ENCODE data around the gene RBM15B. TPM values are rescaled to one million over a fixed set of nuclear protein-coding genes. Genes with fewer than 3 reads are reported as not detected.

RBM15B gene
- total and polyA plus RNA-seq, 9 of the 15 experiments (the other 6 are each of a cell fraction or from before 2014, with no cell fraction given): 1.8 to 21.0 (median 10.5) TPM

DNA sequence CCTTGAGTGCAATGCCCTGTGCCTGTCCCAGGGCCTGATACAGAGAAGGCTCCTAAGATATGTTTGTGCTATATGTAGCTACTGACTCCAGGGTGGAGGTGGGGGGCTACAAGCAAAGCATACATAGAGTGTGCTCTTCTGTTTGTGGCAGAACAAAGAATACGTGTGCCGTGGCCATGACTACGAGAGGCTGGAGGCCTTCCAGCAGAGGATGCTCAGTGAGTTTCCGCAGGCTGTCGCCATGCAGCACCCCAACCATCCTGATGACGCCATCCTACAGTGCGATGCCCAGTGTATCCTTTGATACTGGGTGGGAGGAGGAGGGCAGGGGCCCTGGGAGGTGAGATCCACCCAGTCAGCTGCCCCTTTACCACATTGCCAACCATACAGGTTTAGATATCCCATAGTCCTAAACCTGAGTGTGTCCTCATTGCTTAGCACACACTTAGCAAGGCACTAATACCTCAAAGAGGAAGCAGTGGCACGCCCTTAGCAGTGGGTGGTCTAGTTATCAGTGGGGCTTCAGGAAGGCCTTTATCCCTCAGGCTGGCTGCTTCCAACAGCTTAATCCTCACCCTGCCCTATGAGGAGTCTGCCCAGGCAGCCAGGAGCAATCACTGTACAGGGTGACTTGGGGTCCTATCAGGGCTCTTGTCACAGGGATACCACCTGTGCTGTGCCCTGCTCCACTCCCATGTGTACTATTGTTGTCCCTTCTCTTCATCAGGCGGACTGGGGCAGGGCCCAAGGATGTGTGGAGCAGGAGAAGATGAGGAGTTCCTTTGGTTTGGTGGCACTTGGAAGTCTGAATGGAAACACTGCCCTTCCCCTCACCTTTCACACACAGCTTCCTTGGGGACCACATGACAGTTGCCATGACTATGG lies 36.1 kb upstream of the RBM15B start:
- H3K79me2 ChIP-seq (ENCODE audit: control insufficient read depth, insufficient read depth, low read length): no peaks in the 10 kb centered on the region

More for the DNA sequence above, 36.1 kb upstream of the RBM15B start:
- H2AFZ ChIP-seq (ENCODE audit: low read depth, low read length): no peak overlapping the region
- CTCF ChIA-PET (ENCODE audit: low intra/inter-chr PET ratio): no interaction called here
- BruUV-seq (replicated peaks): no TSS peak
- H3K27me3 ChIP-seq (ENCODE audit: control insufficient read depth in 2 of 2, insufficient read depth in 2 of 2, low read length in 2 of 2): peaks cover 0 to 8% of the 10 kb centered on the region in 2 experiments; a peak in 2 of 5 replicates
- no peaks in the 10 kb centered on the region; a peak in 1 of 5 replicates for H3K4me1 ChIP-seq (replicated peaks in 1 of 2; ENCODE audit: control insufficient read depth in 2 of 2, insufficient read depth in 2 of 2, low read length in 2 of 2)
- POLR2A ChIA-PET: no interaction called here
- no peaks in the 10 kb centered on the region for H3K9me1 ChIP-seq (ENCODE audit: control insufficient read depth, insufficient read depth, low read length)
- intact Hi-C loops (cut with micrococcal nuclease): no loop called here
- DNase-seq (ENCODE audit: extremely low read depth in 1 of 4, low spot score in 3 of 4): no peak
- no peaks in the 10 kb centered on the region for H3K9me3 ChIP-seq (replicated peaks; ENCODE audit: control insufficient read depth, insufficient read depth, low read depth, low read length)
- H3K4me2 ChIP-seq (ENCODE audit: insufficient read depth, low read length): no peak overlapping the region
- WGBS (ENCODE audit: insufficient coverage, low coverage, missing lambda C conversion rate): 0% methylated on average over 6 of the region's 9 CpGs
- TF ChIP-seq PHF8 (IDR thresholded peaks at IDR 0.05; ENCODE audit: borderline replicate concordance, low read length) (no peak), RFX1 (IDR thresholded peaks at IDR 0.05) (peak; percentile 18; the same call in 1 of the 2 replicates), RBBP5 (IDR thresholded peaks at IDR 0.05; ENCODE audit: borderline replicate concordance, insufficient read depth, low read length, poor library complexity, severe bottlenecking) (no peak)
- TF ChIP-seq, protein P1, sequence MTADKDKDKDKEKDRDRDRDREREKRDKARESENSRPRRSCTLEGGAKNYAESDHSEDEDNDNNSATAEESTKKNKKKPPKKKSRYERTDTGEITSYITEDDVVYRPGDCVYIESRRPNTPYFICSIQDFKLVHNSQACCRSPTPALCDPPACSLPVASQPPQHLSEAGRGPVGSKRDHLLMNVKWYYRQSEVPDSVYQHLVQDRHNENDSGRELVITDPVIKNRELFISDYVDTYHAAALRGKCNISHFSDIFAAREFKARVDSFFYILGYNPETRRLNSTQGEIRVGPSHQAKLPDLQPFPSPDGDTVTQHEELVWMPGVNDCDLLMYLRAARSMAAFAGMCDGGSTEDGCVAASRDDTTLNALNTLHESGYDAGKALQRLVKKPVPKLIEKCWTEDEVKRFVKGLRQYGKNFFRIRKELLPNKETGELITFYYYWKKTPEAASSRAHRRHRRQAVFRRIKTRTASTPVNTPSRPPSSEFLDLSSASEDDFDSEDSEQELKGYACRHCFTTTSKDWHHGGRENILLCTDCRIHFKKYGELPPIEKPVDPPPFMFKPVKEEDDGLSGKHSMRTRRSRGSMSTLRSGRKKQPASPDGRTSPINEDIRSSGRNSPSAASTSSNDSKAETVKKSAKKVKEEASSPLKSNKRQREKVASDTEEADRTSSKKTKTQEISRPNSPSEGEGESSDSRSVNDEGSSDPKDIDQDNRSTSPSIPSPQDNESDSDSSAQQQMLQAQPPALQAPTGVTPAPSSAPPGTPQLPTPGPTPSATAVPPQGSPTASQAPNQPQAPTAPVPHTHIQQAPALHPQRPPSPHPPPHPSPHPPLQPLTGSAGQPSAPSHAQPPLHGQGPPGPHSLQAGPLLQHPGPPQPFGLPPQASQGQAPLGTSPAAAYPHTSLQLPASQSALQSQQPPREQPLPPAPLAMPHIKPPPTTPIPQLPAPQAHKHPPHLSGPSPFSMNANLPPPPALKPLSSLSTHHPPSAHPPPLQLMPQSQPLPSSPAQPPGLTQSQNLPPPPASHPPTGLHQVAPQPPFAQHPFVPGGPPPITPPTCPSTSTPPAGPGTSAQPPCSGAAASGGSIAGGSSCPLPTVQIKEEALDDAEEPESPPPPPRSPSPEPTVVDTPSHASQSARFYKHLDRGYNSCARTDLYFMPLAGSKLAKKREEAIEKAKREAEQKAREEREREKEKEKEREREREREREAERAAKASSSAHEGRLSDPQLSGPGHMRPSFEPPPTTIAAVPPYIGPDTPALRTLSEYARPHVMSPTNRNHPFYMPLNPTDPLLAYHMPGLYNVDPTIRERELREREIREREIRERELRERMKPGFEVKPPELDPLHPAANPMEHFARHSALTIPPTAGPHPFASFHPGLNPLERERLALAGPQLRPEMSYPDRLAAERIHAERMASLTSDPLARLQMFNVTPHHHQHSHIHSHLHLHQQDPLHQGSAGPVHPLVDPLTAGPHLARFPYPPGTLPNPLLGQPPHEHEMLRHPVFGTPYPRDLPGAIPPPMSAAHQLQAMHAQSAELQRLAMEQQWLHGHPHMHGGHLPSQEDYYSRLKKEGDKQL (CRISPR knock-in tag; IDR thresholded peaks at IDR 0.05; ENCODE audit: borderline replicate concordance): no peak
- TF ChIP-seq, protein P2, sequence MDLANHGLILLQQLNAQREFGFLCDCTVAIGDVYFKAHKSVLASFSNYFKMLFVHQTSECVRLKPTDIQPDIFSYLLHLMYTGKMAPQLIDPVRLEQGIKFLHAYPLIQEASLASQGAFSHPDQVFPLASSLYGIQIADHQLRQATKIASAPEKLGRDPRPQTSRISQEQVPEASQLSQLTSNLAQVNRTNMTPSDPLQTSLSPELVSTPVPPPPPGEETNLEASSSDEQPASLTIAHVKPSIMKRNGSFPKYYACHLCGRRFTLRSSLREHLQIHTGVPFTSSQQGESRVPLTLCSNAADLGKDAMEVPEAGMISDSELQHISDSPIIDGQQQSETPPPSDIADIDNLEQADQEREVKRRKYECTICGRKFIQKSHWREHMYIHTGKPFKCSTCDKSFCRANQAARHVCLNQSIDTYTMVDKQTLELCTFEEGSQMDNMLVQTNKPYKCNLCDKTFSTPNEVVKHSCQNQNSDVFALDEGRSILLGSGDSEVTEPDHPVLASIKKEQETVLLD (IDR thresholded peaks at IDR 0.05): no peak
- H3K27ac ChIP-seq (ENCODE audit: extremely low read depth, low read depth, low read length): no peak overlapping the region
- in situ Hi-C loops (cut with MboI): no loop called here
- no peak for FAIRE-seq
- no peak for ATAC-seq
- H3K9ac ChIP-seq (ENCODE audit: insufficient read depth in 1 of 2, low read depth in 2 of 2, low read length in 2 of 2): no peak overlapping the region
- H3K36me3 ChIP-seq (ENCODE audit: control insufficient read depth, insufficient read depth, low read length): no peaks in the 10 kb centered on the region
- H3K4me3 ChIP-seq: no peak overlapping the region
- H4K20me1 ChIP-seq (replicated peaks; ENCODE audit: control insufficient read depth, insufficient read depth, low read length): no peaks in the 10 kb centered on the region

Data from K562 (cell line).